Measurements from ENCODE around the gene SLC6A13. TPM values are rescaled to one million over a fixed set of nuclear protein-coding genes. Genes with fewer than 3 reads are reported as not detected.

SLC6A13 gene
- total and polyA plus RNA-seq, 2 of the 13 experiments (the other 11 are each of a cell fraction or from before 2014, with no cell fraction given): 0.05 to 0.15 TPM

GRCh38 chr12:210277-211141, 52.1 kb downstream of the SLC6A13 start (continued):
- TF ChIP-seq ZNF574 (CRISPR knock-in tag; IDR thresholded peaks at IDR 0.05) (peak; percentile 93), MIER3 (CRISPR knock-in tag; IDR thresholded peaks at IDR 0.05; ENCODE audit: borderline replicate concordance) (peak; percentile 96; the same call in 1 of the 2 replicates), PTBP1 (IDR thresholded peaks at IDR 0.05; ENCODE audit: low read depth, low read length, poor library complexity, severe bottlenecking) (no peak), TFE3 (CRISPR knock-in tag; IDR thresholded peaks at IDR 0.05) (peak; percentile 86), SP2 (CRISPR knock-in tag; IDR thresholded peaks at IDR 0.05) (no peak), XRCC5 (optimal IDR thresholded peaks at IDR 0.05; ENCODE audit: low read length) (peak; percentile 92), POLR2AphosphoS5 (IDR thresholded peaks at IDR 0.05; ENCODE audit: low read depth, low read length) (no peak), MBNL3 (CRISPR knock-in tag; conservative IDR thresholded peaks at IDR 0.05) (no peak), SMC3 (IDR thresholded peaks at IDR 0.05; ENCODE audit: low read length) (no peak), IRX3 (CRISPR knock-in tag; IDR thresholded peaks at IDR 0.05; ENCODE audit: borderline replicate concordance, low read depth) (peak; percentile 90; the same call in 1 of the 2 replicates), ZNF646 (CRISPR knock-in tag; IDR thresholded peaks at IDR 0.05) (no peak), KDM2A (CRISPR knock-in tag; IDR thresholded peaks at IDR 0.05; ENCODE audit: borderline replicate concordance, low read depth) (peak; percentile 92), U2AF1 (optimal IDR thresholded peaks at IDR 0.05; ENCODE audit: low read depth, low read length) (peak; percentile 97), ZFP91 (CRISPR knock-in tag; IDR thresholded peaks at IDR 0.05; ENCODE audit: borderline replicate concordance) (peak; percentile 93), ZNF788 (CRISPR knock-in tag; IDR thresholded peaks at IDR 0.05; ENCODE audit: borderline replicate concordance) (peak; percentile 98), ZMYM2 (CRISPR knock-in tag; IDR thresholded peaks at IDR 0.05) (peak; percentile 65; the same call in 1 of the 2 replicates)
